Daoy (cell line): ENCODE measurements around the gene QRFPR. TPM values are rescaled to one million over a fixed set of nuclear protein-coding genes. Genes with fewer than 3 reads are reported as not detected.

Experiments used
- total RNA-seq: library from RNA; depleted of rRNA; stranded (reverse); fragments of >200 nt; shearing (Covaris generic); gene quantifications from 2 replicates; pipeline ENCODE4 v1.2.3, GENCODE V29; 2014; rRNA removed

Gene QRFPR
- total RNA-seq, 1 experiment from 2014 or later: 0.06 TPM

Other genes starting within 250 kb of the QRFPR start
- gene TNIP3, start 216.7 kb downstream of the QRFPR start, total RNA-seq: 0.06 and 1.6 TPM in 2 replicates